ENCODE data around the gene TGFBR3.

DNA sequence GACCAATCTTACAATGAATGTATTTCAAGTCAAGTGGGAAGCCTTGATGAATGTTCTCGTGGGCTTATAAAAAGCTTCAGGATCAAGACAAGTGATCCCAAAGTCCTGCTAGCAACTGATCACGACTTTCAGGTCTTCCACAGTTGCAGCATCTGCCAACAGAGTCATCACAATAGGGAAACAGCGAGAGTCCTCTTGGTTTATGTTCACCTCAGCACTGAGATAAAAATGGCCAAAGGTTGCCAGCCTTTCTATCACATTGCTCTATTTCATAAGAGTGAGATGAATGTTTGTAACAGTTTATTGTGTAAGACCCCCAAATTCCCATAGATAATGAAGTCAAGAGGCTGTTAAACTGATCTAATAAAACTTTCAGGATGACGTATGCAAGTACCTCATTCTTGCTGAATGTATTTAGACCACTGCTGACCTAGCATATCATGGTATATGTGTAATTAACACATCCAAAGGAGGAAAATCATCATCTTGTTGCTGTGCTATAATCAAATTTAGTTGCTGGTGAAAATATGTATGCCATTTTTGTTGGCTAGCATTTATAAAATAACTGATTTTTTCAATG, 150.6 kb downstream of the TGFBR3 start:
- TF ChIP-seq, protein P1, sequence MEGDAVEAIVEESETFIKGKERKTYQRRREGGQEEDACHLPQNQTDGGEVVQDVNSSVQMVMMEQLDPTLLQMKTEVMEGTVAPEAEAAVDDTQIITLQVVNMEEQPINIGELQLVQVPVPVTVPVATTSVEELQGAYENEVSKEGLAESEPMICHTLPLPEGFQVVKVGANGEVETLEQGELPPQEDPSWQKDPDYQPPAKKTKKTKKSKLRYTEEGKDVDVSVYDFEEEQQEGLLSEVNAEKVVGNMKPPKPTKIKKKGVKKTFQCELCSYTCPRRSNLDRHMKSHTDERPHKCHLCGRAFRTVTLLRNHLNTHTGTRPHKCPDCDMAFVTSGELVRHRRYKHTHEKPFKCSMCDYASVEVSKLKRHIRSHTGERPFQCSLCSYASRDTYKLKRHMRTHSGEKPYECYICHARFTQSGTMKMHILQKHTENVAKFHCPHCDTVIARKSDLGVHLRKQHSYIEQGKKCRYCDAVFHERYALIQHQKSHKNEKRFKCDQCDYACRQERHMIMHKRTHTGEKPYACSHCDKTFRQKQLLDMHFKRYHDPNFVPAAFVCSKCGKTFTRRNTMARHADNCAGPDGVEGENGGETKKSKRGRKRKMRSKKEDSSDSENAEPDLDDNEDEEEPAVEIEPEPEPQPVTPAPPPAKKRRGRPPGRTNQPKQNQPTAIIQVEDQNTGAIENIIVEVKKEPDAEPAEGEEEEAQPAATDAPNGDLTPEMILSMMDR (IDR thresholded peaks at IDR 0.05; ENCODE audit: low read length) = no peak
- no peak for TF ChIP-seq EZH2 (IDR thresholded peaks at IDR 0.05; ENCODE audit: borderline replicate concordance, low read length)
